Smooth muscle cell of the brain vasculature (primary cell): Measurements from ENCODE around the gene GALR2.

Source experiments
- DNase-seq: peaks from one replicate; pipeline ENCODE4 v3.0.0-alpha.2; 2012; ENCODE audit warnings: low read depth, low spot score

Gene GALR2

DNA sequence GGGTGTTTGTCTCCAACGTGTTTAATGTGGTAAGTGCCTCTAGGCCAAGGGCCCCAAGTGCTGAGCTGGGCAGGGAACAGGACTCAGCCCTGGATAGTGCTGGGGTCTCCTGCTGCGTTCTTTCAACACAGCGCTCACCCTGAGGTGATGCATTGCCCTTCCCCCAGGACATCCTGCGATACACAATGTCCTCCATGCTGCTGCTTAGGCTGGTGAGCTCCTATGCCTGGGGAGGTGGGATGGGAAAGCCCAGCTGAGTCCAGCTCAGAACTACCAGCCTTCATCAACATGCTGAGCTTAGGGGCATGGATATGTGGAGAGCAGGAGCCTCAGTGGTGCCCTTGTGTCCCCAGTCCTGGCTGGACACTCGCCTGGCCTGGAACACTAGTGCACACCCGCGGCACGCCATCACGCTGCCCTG is 5.0 kb downstream of the GALR2 start:
- DNase-seq: no peak

DNA sequence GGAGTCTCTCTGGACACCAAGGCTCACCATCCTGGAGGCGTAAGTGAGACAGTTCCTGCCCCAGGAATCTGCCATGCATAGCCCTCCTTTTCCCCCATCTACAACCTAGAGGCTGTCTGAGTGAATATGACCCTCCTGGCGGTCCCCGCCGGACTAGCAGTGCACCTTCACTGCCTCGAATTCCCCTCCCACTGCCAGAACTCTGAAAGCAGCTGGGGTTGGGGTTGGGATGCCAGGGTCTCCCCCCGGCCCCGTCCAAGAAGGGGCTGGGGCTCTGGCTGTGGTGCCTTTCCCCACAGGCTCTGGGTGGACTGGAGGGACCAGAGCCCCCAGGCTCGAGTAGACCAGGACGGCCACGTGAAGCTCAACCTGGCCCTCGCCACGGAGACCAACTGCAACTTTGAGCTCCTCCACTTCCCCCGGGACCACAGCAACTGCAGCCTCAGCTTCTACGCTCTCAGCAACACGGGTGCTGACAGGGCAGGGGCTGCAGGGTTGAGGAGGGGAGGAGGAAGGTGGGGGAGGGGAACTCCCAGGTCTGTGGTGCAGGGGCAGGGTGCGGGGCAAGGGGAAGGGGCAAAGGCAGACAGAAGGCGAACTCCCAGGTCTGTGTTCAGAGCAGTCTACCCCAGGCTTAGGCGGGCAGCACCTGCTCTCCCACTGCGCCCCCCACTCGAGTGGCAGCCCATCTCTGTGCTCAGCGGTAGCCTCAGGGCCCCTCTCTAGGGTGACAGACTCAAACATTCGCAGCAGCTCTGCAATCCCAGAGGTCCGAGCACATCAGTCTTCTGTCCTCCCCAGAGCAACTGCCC is 5.6 kb downstream of the GALR2 start:
- DNase-seq: no peak

DNA sequence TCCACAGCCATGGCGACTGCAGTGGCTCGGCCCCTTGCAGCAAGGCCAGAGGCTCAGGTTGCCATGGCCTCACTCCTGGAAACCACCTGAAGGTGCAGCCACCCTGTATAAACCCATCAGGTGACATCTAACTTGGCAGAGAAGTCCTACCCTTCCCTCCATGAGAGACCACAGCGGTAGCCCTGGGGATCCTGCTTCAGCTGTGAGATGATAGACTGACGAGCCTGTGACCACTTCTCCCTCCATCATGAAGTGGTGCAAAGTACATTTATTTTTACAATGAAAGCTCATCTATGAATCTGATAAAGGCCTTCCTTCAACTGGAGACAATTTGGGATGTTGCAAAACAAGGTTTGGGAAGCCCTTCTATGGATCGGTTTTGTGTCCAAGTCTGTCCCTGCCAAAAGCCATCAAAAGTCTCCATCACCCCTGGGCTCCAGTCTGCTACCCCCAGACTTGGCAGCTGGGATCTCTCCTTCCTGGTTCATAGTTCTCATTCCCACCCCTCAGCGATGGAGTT is 6.2 kb downstream of the GALR2 start:
- no peak for DNase-seq

DNA sequence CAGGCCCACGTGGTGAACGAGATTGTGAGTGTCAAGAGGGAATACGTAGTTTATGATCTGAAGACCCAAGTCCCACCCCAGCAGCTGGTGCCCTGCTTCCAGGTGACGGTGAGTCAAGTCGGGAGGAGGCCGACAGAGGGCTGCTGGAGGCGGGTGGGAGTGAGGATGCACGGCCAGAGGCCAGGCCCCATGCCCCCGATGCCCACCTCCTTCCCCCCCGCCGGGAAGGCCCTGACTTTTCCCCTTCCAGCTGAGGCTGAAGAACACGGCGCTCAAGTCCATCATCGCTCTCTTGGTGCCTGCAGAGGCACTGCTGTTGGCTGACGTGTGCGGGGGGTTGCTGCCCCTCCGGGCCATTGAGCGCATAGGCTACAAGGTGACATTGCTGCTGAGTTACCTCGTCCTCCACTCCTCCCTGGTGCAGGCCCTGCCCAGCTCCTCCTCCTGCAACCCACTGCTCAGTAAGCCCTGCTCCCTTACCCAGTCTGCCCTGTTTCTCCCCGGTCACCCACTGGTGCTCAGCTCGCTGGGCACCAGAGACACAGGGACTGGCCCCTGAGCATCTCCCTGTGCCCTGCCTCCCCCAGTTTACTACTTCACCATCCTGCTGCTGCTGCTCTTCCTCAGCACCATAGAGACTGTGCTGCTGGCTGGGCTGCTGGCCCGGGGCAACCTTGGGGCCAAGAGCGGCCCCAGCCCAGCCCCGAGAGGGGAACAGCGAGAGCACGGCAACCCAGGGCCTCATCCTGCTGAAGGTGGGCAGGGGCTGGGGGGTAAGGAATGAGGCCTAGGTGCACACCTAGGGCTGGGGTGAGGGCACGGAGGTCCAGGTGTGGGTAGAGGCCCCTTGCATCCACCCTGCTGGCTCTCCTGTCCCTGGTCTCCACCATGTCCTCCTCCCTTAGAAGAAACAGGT is 7.0 kb downstream of the GALR2 start:
- no peak for DNase-seq

DNA sequence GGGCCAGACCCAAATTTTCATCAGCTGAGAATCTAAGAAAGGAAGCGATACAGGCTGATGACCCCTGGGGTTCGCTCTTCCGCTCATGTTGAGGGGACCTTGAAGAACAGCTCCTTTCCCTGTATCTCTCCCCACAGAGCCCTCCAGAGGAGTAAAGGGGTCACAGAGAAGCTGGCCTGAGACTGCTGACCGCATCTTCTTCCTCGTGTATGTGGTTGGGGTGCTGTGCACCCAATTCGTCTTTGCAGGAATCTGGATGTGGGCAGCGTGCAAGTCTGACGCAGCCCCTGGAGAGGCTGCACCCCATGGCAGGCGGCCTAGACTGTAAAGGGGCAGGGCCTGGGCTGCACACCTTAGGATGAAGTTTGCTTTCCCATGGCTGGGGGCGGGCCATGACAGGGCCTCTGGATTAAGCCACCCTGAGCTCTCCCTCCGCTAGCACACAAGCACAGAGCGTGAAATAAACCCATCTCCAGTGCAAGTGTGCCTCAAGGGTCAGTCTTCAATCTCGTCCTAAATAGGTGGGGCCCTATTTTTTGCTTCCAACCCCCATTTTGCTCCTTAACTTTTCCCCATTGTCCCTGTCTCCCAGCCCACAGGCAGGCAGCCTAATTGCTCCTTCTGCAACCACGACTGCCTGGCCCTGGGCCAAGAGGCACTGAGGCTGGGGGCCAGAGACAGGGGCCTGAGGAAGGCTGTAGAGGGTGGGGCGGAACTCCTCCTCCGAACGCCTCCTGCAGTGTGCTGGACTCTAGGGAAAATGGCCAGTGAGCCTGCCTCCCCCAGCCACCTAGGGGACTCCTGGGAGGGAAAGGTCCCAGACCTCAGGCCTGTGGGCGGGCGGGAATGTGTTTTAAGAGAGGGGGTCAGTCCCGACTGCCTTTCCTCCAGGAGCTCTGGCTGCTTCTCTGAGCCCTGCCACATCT is 8.0 kb downstream of the GALR2 start:
- DNase-seq: no peak

DNA sequence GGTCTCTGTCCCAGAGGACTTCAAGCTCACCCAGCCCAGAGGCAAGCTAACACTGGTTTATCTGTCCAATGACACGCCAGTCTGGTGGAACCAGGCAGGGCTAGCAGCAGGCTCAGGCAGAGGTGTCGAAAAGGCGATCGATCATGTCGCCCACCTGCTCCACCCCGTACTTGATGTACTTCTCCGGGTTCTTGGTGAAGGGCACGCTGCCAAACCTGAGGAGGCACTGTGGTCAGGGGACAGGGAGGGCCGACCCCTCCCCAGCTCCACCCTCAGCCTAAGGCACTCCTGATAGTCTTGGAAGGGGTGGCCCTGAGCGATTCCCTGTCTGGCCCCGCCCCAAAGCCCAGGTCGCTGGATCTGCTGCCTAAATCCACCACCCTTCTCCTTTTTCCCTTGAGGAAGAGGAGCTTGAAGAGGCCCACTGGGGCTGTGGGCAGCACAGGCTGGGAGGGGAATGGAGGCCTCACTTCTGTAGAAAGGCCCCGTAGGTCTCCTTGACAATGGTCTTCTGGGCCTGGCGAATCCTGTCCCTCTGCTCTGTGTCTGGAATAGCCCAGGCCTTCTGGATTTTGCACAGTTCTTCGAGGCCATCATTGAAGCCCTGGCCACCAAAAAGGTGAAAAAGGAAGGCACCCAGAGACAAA is 9.1 kb downstream of the GALR2 start:
- DNase-seq: no peak

DNA sequence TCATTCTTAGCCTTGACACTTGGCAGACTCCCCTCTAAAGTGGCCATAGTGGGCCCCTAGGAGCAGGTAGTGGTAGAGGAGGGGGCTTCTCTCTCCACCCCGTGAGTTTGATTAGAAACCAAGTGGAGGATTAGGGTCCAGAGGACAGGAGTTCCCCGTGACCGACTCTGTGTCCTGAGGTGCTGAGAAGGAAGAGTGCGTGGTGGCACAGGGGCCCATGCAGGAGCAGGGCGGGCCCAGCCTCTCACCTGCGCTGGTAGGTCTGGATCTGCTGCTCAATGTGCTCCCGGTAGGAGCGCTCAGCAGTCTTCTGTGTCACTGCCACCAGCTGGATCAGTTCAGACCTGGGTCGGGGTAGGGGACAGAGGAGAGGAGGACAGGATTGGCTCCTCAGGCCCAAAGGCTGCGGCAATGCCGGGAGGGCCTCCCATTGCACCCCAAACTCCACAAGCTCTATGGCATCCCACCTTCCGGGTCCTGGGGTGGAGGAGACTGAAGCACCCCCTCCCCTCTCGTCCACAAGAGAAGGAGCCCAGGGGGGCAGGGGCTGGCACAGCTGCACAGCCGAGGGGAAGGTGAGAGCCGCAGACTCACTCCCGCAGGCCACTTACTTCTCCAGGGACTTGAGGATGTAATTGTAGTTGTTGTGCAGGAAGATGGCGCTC is 10.6 kb downstream of the GALR2 start:
- DNase-seq: no peak

DNA sequence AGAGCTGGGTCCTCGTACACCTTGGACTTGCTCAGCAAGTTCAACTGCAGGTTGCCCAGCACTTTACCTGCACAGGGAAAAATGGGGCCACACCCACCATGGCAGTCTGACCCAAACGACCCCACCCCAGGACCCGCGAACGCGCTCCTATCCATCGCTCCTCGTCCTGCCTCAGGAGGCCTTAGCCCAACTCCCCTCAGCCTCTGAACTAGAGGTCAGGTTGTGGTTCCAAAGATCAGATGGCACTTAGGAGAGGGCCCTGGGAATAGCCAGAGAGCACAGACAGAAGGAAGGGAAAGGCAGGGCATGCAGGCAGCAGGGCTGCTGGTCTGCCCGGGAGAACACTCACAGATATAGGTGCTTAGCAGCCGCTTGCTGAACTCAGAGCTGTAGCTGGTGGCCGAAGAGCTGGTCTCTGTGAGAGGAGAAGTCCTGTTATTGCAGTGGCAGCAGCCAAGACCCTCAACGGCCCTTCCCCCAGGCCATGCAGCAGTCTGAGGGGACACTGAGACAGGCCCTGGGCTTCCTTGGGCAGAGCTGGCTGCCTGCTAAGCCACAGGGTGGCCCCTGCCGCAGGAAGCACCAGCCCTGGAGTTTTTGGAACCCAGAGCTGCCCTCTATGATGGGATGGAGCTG is 11.3 kb downstream of the GALR2 start:
- no peak for DNase-seq

DNA sequence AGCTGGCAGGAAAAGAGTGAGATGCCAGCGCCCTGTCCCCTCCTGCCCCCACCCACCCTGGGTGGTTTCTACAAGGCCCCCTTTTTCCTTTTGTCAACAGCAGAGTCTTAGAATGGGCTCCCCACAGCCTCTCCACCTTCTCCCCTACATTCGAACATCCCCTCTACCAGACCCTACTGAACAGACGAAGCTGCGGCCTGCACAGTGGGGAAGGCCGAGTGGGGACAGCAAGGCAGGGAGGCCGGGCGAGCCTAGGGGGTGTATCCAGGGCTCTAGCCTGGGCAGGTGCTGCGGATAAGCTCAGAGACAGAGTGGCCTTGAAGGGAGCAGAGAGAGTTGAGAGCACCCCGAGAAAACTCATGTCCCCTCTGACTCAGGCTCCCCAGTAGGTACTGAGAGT is 11.8 kb downstream of the GALR2 start:
- no peak for DNase-seq

DNA sequence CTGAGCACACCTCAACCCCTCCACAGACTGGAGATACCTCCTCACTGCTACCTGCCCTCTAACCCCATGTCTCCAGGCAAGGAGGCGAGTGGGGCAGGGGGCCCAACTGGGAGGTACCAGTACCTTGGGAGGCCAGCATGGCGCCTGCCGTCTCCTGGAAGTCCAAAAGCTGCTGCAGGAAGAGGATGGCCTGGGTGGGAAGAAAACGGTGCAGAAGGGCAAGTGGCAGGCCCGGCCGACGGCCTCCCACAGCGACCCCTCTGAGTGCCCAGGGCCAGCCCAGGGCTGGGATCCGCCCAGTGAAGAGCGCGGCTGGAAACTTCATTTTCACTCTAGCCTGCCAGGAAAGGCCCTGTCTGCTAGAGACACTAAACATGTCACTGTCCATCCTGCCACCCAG is 12.9 kb downstream of the GALR2 start:
- no peak for DNase-seq

DNA sequence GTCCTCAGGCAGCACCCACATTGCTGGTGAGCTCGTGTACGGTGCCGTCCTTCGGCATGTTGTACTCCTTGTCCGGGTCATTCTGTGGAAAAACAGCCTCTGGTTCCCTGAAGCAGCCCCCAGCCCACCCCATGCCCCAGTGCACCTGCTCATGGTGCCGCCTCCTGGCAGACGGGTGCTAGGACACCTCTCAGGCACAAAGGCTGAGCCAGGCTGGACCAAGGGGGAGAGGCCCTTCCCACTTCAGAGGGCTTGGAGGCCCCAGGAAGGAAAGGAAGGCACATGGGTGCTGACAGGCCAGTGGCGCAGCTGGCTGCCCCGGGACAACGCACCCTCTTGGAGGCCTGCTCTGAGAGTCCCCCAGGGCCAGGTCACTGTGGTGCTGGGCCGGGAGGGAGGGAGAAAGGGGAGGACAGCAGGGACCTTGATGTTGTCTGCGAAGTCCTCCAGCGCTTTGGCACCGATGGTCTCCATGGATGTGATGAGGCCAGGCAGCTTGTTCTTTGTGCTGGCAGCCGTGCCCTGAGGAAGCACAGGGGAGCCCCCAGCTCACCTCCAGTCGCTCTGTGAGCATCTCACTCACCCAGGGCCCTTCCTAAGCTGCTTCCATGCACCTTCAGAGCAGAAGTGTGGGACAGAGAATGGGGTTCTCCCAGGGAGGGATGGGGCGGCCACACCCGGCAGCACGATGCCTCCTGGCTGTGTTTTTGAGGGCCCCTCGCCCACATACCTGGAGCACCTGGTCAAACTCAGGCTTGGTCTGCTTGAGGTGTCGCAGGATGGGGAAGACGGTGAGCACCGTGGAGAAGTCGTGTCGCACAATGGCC is 13.7 kb downstream of the GALR2 start:
- DNase-seq: no peak

DNA sequence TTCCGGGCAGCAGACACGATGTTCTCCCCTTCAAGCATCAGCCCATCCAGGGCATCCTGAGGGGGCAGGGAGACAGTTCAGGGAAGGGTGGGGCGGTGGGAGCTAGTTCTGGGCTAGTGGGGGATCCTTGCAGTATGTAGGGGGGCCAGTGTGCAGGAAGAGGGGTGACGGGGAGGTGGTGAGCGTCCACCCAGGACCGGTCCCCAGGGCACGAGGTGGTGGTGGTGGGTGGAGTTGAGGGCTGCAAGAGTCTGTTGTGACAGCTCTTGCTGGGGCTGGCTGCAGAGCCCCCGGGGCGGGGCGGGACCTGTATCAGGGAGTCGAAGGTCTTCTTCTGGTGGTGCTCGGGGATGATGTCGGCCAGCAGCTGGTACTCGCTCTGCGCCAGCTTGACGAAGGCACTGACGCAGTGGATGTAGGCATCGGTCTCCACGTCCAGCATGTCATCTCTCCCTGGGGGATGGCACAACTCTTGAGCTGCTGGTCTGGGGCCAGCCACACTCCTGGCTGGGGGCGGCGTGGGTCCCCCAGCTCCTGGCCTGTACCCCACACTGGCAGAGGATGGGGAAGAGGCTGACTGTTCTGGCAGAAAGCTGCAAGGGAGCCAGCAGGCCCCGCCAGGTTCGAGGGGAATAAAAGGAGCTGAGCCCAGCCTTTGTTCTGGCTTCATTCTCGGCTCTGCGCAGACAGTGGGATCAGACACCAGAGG is 14.4 kb downstream of the GALR2 start:
- no peak for DNase-seq

DNA sequence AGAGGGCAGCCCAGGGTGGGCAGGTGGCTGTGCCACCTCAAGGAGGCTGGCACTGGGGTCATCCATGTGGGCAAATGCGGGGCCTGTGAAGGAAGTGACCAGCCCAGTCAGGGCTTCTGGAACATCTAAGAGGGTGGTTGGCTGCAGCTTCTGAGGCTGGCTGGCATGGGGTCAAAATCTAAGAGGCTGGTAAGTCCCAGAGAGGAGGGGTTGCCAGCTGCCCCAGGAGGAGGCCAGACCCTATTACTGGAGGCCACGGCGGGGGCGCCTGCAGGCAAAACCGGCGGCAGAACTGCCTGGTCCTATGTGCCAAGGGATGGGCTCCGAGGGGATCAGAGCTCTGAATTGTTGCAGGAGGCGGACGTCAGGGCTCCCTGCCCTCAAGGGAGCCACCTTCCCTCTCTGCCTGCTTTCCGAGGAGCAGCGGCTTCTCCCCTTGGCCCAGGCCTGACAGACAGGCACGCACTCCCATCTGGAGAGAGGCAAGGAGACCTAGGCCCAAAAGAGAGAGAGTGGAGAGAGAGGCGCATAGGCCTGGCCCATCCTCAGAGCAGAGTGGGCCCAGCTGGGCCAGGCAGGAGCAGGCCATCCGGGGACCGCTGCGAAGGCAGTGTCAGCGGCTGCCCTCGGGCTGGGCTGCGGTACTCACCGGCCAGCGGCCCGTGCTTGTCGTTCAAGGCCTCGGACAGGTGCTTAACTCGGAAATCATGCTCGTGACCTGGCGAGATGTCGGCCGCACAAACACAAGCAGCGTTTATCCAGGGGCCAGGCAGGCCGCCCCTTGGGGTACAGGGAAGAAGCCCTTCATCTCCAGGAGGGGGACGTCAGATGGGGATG is 15.3 kb downstream of the GALR2 start:
- DNase-seq: no peak

DNA sequence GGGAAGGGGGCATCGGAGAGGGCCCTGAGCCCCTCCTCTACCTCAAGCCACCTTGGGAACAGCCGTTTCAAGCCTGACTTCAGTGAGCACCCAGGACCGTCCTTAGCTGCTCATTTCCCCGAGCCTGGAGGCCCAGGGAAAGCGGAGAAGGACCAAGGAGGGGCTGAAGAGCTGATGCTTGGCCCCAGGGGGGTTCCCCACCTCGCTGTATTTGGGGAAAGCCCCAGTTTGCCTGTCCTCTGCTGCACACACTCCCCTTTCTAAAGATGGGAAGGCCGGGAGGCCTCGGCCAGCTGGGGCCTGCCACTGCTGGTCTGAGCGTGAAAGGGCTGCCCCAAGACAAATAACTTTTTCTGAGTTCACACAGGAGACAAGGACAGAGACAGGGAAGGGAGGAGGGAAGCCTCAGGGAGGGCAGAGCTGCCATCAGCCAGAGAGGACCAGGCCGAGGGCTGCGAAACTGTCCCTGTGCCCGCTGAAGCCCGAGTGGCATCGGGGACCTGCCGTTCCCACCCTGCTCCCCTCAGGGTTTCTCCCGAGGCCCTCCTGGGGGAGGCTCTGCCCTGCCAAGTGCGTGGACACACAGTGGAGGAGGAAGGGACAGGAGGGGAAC is 16.0 kb downstream of the GALR2 start:
- no peak for DNase-seq

DNA sequence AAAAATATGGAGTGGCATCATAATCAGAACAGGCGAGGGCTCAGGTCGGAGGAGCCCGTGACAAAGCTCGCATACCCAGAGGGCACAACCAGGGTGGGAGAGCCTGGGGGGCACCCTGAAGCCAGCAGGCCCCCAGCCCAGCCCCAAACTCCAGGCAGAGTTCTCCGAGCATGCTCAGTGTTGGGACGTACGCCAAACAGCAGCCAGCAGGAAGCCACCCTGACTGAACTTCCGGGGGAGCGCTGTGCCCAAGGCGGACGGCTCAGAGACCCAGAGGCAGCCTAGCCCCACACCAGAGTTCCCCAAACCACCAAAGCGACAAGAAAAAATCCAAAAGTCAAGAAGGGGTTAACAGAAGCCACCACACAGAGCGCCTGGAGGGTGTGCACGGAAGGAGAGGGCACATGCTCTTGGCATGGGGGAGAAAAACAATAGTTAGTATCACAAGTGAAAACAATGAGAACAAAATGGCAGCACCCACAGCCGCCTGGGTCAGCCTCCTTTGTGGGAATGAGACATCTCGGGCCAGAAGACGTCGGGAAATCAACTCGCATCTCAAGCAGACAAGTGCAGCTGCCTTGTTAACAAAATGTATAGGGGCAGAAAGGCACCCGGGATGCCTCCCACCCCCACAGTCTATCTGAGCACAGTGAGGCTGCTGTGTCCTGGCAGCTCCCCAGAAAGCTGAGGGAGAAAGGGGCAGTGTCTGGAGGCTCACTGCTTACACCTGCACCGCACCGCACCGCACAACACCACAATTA is 17.1 kb downstream of the GALR2 start:
- DNase-seq: no peak
